PC-9 (cell line): Measurements from ENCODE around the gene ZNF700.

Experiments
- CTCF ChIP-seq: fragments of 200-600 bp; sonication (generic); conservative IDR thresholded peaks from 2 replicates; pipeline ENCODE4 v1.6.1; 2017; ENCODE audit warnings: mixed run types, antibody characterized with exemption, mild to moderate bottlenecking, moderate library complexity
- EZH2 ChIP-seq: fragments of 200-600 bp; sonication (generic); IDR thresholded peaks from 2 replicates; pipeline ENCODE4 v1.8.0; 2017; ENCODE audit warnings: antibody characterized with exemption, low read depth

GRCh38 chr19:11950312-11950711 lies 25.4 kb downstream of the ZNF700 start:
- no peak for TF ChIP-seq CTCF
- no peak for TF ChIP-seq EZH2
